OCI-LY1 (cell line): ENCODE results near the gene CFH.

ENCODE experiments used
- CTCF ChIP-seq: fragments of 200-600 bp; sonication (generic), shearing (Covaris generic); IDR thresholded peaks from 2 replicates; pipeline ENCODE4 v1.5.1; 2017; ENCODE audit warnings: mild to moderate bottlenecking, antibody characterized with exemption, low read length, moderate library complexity, mixed read lengths
- EZH2 ChIP-seq: fragments of 200-600 bp; sonication (generic), shearing (Covaris generic); IDR thresholded peaks from 2 replicates; pipeline ENCODE4 v1.8.0; 2017; ENCODE audit warnings: borderline replicate concordance, mixed run types, mild to moderate bottlenecking, antibody characterized with exemption, low read length, moderate library complexity, mixed read lengths

DNA sequence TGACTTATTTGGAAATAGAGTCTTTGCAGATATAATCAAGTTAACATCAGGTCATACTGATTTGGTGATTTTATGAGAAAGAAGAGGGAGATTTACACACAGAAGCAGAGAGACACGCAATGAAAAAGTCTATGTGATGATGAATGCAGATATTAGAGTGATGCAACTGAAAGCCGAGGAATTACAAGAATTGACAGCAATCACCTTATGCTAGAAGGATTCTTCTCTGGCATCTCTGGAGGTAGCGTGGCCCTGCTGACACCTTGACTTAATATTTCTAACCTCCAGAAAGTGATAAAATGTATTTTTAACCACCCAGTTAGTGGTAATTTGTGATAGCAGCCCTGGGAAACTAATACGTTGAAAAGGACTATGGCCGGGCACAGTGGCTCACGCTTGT, 14.2 kb upstream of the CFH start:
- TF ChIP-seq EZH2: no peak
- no peak for TF ChIP-seq CTCF
